GM19467 (cell line): ENCODE measurements around the gene ANKUB1.
"Not testable (repeated sequence)": the region's sequence is repeated elsewhere in the genome, so short reads cannot be mapped to it uniquely, and the experiment has no call there.

Experiments used
- ATAC-seq: cut with Tn5 transposase; IDR thresholded peaks from one replicate; pipeline ENCODE4 v1.9.1; 2021; ENCODE audit warnings: mild to moderate bottlenecking, moderate library complexity; ENCODE audit not compliant: unreplicated experiment

The ANKUB1 gene

GRCh38 chr3:149792452-149793270 lies at the start of gene ANKUB1:
Gene ANKUB1 (minus strand): TSS chr3:149792554. CDS start chr3:149792366, 188 bp downstream.
- no peak for ATAC-seq

DNA sequence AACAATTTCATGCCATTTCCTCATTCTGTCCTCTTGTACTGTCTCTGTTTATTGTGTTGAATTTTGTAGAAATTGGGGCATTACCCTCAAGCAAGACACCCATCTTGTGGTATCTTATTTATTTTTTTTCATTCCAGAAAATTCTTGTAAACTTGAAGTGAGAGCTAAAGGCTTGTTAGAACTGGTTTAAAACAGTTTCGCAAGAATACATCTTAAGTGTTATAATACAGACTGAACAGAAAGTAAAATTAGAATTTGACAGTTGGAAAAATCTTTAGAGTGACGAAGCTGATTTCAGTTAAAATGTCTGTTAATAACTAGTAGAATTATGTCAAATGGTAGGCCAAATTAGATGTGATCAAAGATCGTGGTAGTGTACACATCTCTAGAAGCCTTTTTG lies 47.5 kb upstream of the ANKUB1 start:
- ATAC-seq, result no peak

GRCh38 chr3:149839469-149839868 lies 47.1 kb upstream of the ANKUB1 start:
- not testable (repeated sequence) for ATAC-seq

DNA sequence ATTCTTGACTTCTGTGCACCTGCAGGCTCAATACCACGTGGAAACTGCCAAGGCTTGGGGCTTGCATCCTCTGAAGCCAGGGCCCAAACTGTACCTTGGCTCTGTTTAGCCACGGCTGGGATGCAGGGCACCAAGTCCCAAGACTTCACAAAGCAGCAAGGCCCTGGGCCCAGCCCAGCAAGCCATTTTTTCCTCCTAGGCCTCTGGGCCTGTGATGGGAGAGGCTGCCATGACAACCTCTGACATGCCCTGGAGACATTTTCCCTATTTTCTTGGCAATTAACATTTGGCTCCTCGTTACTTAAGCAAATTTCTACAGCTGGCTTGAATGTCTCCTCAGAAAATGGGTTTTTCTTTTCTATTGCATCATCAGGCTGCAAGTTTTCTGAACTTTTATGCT lies 46.1 kb upstream of the ANKUB1 start:
- ATAC-seq, result not testable (repeated sequence)

DNA sequence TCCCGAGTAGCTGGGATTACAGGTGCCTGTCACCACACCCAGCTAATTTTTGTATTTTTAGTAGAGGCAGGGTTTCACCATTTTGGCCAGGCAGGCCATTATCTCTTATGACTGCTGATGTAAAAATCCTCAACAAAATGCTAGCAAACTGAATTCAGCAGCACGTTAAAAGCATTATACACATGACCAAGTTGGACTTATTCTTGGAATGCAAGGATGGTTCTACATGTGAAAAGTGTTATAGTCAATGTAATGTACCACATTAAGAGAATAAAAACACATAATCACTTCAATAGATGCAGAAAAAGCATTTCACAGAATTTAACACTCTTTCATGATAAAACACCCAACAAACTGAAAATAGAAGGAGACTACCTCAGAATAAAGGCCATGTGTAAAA lies 40.9 kb upstream of the ANKUB1 start:
- ATAC-seq, result no peak

DNA sequence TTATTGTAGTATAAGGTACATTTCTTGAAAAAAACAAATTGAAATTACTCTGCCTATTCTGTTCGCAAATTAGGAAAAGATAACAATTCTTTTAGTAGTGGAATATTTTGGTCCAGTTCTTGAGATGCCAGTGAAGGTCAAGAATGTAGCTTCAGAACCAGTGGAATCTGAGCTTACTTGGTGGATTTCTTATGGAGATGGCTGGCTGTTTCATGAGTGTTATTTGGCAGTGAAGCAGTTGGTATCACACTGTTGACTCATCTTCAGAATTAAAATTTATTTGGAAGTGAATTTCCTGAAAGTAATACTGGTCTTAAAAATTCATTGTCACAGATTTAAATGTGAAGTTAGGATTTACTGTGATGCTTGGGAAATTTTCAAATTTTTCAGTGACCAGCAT lies 39.7 kb upstream of the ANKUB1 start:
- no peak for ATAC-seq

GRCh38 chr3:149831321-149831720 lies 39.0 kb upstream of the ANKUB1 start:
- no peak for ATAC-seq

- ATAC-seq, result no peak
Measured at GRCh38 chr3:149830902-149831301, 38.5 kb upstream of the ANKUB1 start.

- ATAC-seq, result not testable (repeated sequence)
Measured at GRCh38 chr3:149829631-149830030, 37.3 kb upstream of the ANKUB1 start.

DNA sequence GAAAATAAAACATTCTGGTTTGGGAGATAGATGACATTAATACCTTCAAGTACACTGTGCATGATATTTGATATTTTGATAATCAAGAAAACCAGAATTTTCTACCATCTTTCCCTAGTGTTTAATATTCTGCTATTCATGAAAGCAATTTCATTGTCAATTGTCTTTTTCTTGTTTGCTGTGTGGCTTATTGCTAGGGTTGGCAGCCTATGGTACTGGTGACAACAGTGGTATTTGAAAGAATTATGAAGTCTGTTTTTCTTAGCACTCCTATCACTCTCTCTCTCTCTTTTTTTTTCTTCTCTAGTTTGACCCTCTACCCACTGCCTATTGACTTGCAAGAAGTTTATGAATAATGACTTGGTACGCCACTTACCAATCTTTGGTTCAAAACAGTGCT lies 36.0 kb upstream of the ANKUB1 start:
- ATAC-seq, result no peak

- ATAC-seq, result no peak
Measured at GRCh38 chr3:149826636-149827035, 34.3 kb upstream of the ANKUB1 start.

DNA sequence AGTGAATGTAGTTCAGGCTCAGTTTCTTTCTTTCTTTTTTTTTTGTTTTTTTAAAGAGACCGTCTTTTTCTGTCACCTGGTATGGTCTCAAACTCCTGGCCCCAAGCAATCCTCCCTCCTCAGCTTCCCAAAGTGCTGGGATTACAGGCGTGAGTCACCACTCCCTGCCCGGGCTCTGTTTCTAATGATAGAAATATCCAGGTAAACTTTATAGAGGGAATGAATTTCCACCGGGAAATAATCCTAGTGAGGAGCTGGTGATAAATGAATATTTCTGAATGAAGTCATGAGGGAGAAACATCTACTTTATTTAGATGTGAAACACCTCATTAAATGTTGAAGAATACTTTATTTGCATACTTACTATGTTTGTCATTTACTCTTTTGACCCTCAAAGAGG lies 27.8 kb upstream of the ANKUB1 start:
- no peak for ATAC-seq

DNA sequence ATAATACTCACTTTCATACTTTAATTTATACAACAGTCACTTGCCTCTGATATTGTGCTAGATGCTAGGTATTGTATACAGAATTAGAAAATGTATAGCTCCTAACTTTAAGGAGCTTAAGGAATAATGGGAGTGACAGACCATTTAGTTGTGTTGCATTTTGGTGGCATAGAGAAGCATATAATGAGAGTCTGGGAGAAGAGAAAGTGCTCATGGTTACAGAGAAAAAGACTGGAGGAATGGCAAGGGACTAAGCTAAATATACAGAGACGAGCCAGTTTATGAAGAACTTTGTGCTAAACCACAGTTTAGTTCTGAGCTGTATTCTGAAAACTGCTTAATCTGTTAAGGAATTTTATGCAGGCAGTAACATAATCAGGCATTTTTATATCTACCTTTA lies 27.1 kb upstream of the ANKUB1 start:
- ATAC-seq, result no peak

- no peak for ATAC-seq
Measured at GRCh38 chr3:149816986-149817385, 24.6 kb upstream of the ANKUB1 start.

DNA sequence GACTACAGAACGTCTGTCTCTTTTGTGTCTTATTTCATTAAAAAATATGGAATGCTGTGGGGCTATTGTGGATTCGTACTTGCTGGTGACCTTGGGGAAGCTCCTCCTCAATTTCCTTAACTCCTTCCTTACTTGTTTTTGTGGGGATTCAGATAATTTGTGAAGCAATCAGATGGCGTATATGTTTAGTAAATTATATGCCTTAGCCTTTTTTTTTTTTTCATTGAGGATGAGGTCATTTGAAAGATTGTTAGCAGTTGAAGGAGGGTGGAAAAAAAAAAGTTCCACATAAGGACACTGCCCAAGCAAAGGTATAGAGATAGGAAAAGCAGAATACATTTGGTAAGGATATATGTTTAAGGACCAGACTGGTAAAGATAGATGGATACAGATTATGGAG lies 24.0 kb upstream of the ANKUB1 start:
- no peak for ATAC-seq

DNA sequence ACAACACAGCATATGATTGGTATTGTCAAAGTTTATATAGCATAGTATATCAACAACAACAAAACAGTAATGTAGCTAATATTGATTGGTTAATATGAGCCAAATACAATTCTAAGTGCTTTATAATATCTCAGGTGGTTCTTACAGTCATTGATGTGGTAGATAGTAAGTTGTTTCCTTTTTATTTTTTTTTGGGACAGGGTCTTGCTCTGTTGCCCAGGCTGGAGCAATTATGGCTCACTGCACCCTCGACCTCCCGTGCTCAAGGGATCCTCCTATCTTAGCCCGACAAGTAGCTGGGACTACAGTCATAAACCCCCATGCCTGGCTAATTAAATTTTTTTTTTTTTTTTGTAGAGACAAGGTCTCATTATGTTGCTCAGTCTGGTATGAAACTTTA lies 23.4 kb upstream of the ANKUB1 start:
- no peak for ATAC-seq

DNA sequence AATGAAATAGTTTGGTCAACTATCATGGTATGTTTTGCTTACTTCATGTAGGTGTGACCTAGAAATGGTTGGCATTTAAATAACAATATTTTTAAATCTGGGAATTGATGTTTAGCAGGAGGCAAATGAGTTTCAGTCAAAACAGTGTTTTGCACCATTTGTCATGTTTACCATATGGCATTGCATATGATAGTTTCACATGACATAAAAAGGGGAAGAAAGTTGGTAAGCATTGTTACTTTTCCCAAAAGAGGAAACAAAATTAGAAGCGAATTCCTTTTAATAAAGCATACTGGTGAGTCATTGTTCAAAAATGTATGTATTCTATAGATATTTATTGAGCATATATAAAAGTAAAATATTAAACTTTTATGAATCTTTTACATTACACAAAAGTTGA lies 23.0 kb upstream of the ANKUB1 start:
- no peak for ATAC-seq

- ATAC-seq, result peak; percentile 14
Measured at GRCh38 chr3:149813367-149814281, 21.3 kb upstream of the ANKUB1 start.

DNA sequence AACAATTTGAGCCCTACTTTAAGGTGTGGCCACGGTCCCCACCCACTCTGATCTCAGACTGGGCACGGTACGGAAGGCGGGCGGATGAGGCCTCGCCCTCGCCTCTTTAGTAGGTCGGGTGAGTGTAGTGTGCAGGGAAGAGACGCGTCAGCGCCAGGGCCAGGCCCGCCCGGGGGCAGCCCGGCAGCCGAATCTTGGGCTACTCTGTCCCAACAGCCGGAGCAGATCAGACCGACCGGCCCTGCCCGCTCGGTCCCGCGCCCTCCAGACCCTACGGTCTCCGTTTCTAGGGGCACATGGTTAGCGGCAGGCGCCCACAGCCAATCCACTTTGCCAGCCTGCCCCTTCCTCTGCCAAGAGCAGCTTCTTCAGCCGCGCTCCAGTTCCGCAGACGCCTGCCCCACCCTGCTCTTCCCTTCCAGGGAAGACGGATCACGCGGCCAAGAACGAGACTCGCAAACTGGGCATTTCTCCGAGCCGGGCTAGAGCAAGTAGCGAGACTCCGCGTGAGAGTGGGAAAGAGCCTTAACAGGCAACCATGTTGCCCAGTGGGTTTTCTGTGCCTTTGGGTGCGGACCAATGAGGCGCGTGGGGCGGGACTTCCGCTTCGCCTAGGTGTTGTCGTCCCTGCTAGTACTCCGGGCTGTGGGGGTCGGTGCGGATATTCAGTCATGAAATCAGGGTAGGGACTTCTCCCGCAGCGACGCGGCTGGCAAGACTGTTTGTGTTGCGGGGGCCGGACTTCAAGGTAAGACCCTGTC lies 20.4 kb upstream of the ANKUB1 start, which contains the start of gene RNF13:
TSS of gene RNF13 (plus strand) at position 610 of the 761 bp plus-strand sequence. CDS start 32,812 bp downstream, outside the sequence.
- ATAC-seq, result peak; percentile 87

DNA sequence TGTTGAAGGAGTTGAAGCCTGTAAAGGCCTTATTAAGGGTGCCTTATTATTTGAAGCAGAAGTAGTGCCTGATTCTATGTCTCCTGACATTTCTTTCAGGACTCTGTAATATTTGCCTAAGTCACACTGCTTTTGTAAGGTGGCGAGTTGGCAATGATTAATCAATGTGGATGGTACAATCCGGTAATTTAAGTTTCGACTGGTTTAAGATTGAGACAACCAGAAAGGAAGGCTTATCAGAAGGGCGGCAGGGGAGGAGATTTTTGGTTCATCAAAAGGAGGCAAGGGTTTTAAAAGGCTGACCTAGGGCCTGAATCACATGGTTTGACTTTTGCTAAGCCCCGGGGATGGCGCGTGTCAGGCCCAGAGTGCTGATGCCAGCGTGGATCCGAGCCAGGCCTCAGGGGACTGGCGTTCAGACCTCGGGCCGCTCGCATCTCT lies 19.8 kb upstream of the ANKUB1 start:
- no peak for ATAC-seq

- ATAC-seq, result no peak
Measured at GRCh38 chr3:149810846-149811245, 18.5 kb upstream of the ANKUB1 start.
